ENCODE results near the gene HSF2. TPM values are rescaled to one million over a fixed set of nuclear protein-coding genes. Genes with fewer than 3 reads are reported as not detected.

The HSF2 gene
- total and polyA plus RNA-seq, 4 donors: 2.2 to 7.9 (median 6.3) TPM

- H3K9me3 ChIP-seq (ENCODE audit: control insufficient read depth in 4 of 4, low read length in 3 of 4): no peaks in the 10 kb centered on the region
- 76% methylated on average over 1 of the region's 1 CpG for WGBS
- no peaks in the 10 kb centered on the region for H3K36me3 ChIP-seq (ENCODE audit: control insufficient read depth in 4 of 4, insufficient read depth in 3 of 4, low read depth in 1 of 4, low read length in 3 of 4)
- H3K27ac ChIP-seq (ENCODE audit: low read depth in 1 of 2, low read length in 2 of 2): no peak overlapping the region
- H3K9ac ChIP-seq (ENCODE audit: low read depth in 1 of 2, low read length in 2 of 2): no peak overlapping the region
- TF ChIP-seq TAF1 (conservative IDR thresholded peaks at IDR 0.05) (no peak), GABPA (IDR thresholded peaks at IDR 0.05 in 1 of 2, conservative IDR thresholded peaks at IDR 0.05 in 1 of 2) (no peak), REST (IDR thresholded peaks at IDR 0.05) (no peak), FOXA1 (IDR thresholded peaks at IDR 0.05) (no peak), MAX (IDR thresholded peaks at IDR 0.05) (no peak), RAD21 (IDR thresholded peaks at IDR 0.05) (no peak), HNF4A (conservative IDR thresholded peaks at IDR 0.05) (no peak), FOXA2 (IDR thresholded peaks at IDR 0.05) (no peak), EGR1 (IDR thresholded peaks at IDR 0.05; ENCODE audit: low read depth in 2 of 2) (no peak), ZBTB33 (IDR thresholded peaks at IDR 0.05) (no peak), YY1 (IDR thresholded peaks at IDR 0.05) (no peak), JUND (IDR thresholded peaks at IDR 0.05) (no peak), SP1 (IDR thresholded peaks at IDR 0.05) (no peak), CTCF (IDR thresholded peaks at IDR 0.05; ENCODE audit: low read depth, low read length, missing input control) (no peak)
- TF ChIP-seq, protein P1, sequence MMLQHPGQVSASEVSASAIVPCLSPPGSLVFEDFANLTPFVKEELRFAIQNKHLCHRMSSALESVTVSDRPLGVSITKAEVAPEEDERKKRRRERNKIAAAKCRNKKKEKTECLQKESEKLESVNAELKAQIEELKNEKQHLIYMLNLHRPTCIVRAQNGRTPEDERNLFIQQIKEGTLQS (IDR thresholded peaks at IDR 0.05): no peak
- DNase-seq (ENCODE audit: low spot score): no peak
- H3K27me3 ChIP-seq (ENCODE audit: control insufficient read depth in 4 of 4, insufficient read depth in 4 of 4, low read length in 3 of 4): peaks cover 0 to 1% (median 0%) of the 10 kb centered on the region in 4 donors
- no peaks in the 10 kb centered on the region for H3K4me1 ChIP-seq (ENCODE audit: control insufficient read depth in 4 of 4, insufficient read depth in 4 of 4, low read length in 3 of 4)
- no peak overlapping the region for H3K4me3 ChIP-seq (ENCODE audit: low read depth in 1 of 3, low read length in 3 of 3)
Measured at GRCh38 chr6:122367171-122367570, 32.3 kb upstream of the HSF2 start.

DNA sequence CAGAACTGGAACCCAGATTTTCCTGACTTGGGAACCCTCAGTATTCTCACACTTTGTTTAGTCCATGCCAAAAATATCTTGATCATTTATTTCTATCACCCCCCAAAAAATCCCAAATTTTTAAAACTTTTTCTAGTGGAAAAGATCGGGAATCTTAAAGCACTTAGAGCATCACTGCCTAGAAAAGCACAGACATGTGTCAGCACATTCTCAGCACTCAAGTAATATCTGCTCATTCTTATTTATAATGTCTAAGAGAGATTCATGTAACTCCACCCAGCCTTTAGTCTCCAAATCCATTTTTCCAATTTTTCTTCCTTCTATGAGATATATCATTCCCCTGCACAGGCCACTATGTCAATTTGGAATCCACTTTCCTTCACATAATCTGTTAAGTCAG, 29.9 kb upstream of the HSF2 start:
- WGBS: 82% methylated on average over 1 of the region's 1 CpG
- H3K9me3 ChIP-seq (ENCODE audit: control insufficient read depth in 4 of 4, low read length in 3 of 4): no peaks in the 10 kb centered on the region
- DNase-seq (ENCODE audit: low spot score): no peak
- H3K36me3 ChIP-seq (ENCODE audit: control insufficient read depth in 4 of 4, insufficient read depth in 3 of 4, low read depth in 1 of 4, low read length in 3 of 4): no peaks in the 10 kb centered on the region
- H3K4me3 ChIP-seq (ENCODE audit: low read depth in 1 of 3, low read length in 3 of 3): no peak overlapping the region
- H3K9ac ChIP-seq (ENCODE audit: low read depth in 1 of 2, low read length in 2 of 2): no peak overlapping the region
- H3K4me1 ChIP-seq (ENCODE audit: control insufficient read depth in 4 of 4, insufficient read depth in 4 of 4, low read length in 3 of 4): no peaks in the 10 kb centered on the region
- H3K27ac ChIP-seq (ENCODE audit: low read depth in 1 of 2, low read length in 2 of 2): no peak overlapping the region
- peaks cover 0 to 3% (median 0%) of the 10 kb centered on the region in 4 donors for H3K27me3 ChIP-seq (ENCODE audit: control insufficient read depth in 4 of 4, insufficient read depth in 4 of 4, low read length in 3 of 4)
- TF ChIP-seq TAF1 (conservative IDR thresholded peaks at IDR 0.05): no peak
- TF ChIP-seq NR2F2 (IDR thresholded peaks at IDR 0.05): no peak
- no peak for TF ChIP-seq FOXA2 (IDR thresholded peaks at IDR 0.05)
- no peak for TF ChIP-seq ZBTB33 (IDR thresholded peaks at IDR 0.05)
- no peak for TF ChIP-seq EGR1 (IDR thresholded peaks at IDR 0.05; ENCODE audit: low read depth in 2 of 2)
- no peak for TF ChIP-seq MAX (IDR thresholded peaks at IDR 0.05)
- no peak for TF ChIP-seq YY1 (IDR thresholded peaks at IDR 0.05)
- no peak for TF ChIP-seq JUND (IDR thresholded peaks at IDR 0.05)
- no peak for TF ChIP-seq FOXA1 (IDR thresholded peaks at IDR 0.05)
- no peak for TF ChIP-seq SP1 (IDR thresholded peaks at IDR 0.05)
- no peak for TF ChIP-seq CTCF (IDR thresholded peaks at IDR 0.05; ENCODE audit: low read depth, low read length, missing input control)

Measured in liver (tissue), 9 donors.